HG03066 (cell line): Measurements from ENCODE around the gene MLLT1.

ENCODE experiments used
- ATAC-seq: cut with Tn5 transposase; IDR thresholded peaks from one replicate; pipeline ENCODE4 v1.9.1; 2021; ENCODE audit warnings: low read depth; ENCODE audit not compliant: unreplicated experiment

The MLLT1 gene

DNA sequence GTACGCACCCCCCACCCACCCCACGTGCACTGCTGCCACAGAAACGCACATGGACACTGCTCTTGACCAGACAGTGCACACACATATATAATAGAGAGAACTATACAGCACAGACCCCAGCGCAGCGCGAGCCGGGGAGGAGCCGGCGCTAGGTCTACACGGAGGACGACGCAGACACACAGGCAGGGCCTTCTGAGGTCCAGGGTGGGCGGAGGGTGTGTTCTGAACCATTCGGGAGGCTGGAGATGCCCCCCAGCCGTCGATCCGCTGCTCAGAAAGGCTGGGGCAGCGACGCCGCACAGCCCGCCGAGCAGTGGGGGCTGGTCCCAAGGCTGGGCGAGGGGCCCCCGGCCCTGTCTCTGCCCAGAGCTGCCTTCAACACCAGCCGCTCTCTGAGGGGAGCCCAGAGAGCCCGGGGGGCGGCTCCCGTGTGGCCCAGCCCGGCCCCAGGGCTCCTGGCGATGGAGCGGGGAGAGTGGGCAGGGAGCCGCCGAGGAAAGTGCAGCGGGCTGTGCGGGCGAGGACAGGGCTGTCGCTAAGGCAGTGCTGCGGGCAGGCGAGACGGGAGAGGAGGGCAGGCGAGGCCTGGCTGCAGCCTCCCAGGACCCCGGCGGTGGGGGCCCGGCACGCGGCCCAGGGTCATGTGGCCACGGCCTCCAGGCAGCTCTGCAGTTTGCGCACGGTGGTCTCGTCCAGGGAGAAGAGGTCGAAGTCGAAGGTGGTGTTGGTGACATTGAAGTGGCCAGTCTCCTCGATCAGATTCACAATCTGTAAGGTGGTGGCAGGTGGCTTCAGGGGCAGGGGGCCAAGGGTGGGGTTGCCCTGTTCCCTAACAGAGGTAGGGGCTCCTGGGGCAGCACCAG is 67.1 kb downstream of the MLLT1 start:
- ATAC-seq: no peak

DNA sequence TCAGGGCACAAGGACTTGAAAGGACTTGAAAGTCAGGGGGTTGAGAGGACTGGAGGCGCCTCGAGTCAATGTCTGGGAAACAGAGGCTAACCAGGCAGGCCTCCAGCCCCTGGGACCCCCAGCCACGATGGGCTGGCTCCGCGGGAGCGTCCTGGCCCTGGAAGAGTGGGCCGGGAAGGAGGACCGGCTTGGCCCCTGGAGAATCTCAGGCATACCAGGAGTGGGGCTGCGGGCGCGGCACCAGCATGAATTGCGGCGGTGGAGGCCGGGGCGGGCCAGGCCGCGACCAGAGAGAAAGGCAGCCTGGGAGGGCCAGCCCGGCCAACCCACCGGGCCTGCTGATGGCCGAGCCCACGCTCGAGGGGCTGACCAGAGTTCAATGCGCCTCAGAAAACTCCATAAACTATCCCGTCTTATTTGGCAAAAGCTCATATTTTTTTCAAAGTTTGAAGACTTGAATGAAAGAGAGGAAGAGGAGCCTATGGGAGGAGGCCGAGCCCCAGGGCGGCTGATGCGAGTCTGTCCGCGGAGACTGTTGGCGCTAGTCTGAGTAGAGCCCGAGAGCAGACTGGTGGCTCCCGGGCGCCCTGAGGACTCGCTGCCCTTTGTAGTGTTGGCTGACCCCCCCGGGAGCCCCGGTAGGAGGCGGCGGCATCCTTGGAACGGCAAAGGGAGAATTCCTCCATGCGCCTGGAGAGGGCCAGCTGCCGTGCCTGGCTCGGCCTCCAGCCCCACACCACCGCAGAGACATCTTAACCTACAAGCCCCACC is 68.0 kb downstream of the MLLT1 start:
- ATAC-seq: no peak

DNA sequence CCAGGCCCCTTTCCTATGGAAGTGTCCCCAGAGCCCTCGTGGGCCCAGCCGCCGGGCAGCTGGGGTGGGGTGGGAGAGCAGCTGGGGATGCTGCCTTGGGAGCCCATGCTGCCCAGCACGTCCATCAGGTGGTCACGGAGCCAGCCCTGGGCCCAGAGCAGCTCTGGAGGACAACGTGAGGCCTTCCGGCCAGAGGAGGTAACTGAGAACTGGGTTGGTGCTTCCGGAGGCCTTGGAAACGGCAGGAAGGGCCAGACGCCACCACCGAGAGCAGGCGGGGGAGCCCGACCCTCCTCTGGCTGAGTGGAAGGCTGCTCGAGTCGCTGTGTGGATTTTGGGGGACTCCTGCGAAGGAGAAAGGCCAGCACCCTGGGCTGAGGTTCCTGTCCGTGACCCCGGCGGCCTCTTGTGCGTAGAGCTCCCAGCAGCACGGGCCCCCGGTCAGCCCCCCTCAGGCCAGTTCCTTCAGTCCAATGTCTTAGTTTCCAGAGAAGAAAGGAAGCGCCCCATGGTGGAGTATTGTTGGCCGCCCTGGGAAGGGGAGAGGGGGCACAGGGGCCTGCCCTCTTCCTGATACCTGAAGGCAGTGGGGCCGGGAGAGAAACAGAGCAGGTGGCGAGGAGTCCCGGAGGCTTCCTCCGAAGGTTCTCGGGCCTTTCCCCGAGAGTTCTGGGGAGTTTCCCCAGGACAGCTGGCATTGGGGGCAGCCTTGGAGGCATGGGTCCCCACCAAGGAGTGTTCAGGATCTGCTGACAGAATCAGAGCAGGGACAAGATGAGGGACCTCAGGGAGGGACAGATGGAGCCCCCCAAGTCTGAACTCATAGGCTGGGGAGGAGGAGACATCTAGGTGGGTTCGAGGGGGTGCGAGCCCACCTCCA is 68.8 kb downstream of the MLLT1 start:
- ATAC-seq: no peak

DNA sequence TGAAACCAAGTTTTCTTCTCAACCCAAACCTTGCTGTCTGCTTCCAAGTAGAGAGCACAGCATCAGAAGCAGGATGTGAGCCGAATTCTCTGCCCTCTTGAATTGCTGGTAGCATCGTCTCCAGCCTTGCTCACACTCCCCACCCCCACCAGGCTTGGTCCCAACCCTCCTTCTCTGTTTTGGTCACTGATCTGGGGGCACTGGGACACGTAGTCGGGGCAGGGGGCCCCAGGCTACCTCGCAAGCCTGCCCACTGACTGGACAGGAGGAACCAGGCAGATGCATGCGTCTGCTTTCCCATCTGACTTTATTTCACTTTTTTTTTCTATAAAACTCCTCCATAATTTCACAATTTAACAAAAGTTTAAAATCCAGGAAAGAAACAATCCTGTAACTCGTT is 69.7 kb downstream of the MLLT1 start:
- ATAC-seq: no peak

DNA sequence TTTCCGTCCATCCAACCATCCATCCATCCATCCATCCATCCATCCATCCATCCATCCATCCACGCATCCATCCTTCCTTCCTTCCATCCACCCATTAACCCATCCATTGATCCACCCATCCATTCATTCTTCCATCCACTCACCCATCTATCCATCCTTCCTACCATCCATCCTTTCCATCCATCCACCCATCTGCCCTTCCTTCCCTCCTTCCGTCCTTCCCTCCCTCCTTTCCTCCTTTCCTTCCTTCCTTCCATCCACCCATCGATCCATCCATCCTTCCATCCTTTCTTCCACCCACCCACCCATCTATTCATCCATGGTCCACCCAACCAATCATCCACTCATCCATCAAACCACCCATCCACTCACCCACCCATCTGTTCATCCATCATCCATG is 70.1 kb downstream of the MLLT1 start:
- no peak for ATAC-seq

DNA sequence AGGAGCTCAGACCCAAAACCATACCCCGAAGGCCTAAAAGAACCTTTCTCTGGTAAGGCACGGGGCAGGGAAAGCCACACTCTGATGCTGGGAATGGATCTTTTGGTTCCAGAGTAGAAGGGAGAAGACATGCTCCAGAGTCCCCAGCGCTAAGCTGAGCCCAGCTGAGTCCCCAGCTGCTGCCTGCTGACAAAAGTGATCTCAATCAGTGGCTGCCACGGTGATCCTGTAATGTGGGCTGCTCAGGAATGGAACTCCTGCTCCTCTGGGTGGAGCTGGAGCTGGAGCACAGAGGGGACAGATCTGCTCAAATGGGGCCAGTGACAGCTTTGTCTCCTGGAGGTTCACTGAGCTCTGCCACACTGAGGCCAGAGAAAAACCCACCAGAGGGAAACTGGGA is 70.5 kb downstream of the MLLT1 start:
- no peak for ATAC-seq

DNA sequence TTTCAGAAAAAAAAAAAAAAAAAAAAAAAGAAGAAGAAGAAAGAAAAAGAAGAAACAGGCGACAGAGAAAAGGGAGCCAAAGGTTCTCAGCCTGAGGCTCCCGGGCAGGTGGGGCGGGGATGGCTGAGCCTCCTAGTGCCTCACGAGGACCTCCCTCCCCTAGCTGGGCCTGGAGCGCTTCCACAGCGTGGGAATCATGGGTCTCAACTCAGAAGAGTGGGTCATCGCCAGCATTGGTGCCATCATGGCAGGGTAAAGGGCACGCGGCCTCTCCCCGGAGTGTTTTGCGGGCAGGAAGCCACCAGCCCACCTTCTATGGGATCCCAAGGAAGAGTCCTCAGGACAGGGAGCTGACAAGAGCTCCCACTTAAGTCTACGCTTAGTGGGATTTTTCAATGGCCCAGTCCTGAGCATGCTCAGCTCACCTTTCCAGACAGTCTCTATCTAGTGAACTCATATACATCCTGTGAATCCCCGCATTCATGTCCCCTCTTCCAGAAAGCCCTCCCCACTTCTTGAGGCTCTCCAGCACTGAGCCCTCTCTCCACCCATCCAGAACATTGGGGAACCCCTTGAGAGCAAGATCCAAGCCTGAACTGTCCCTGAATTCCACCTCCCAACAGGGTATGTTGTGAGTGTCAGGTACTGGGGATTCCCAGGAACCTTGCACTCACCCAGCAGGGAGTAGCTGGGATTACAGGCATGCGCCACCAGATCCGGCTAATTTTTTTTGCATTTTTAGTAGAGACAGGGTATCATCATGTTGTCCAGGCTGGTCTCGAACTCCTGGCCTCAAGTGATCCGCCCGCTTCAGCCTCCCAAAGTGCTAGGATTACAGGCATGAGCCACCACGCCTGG is 74.7 kb downstream of the MLLT1 start:
- ATAC-seq: no peak

DNA sequence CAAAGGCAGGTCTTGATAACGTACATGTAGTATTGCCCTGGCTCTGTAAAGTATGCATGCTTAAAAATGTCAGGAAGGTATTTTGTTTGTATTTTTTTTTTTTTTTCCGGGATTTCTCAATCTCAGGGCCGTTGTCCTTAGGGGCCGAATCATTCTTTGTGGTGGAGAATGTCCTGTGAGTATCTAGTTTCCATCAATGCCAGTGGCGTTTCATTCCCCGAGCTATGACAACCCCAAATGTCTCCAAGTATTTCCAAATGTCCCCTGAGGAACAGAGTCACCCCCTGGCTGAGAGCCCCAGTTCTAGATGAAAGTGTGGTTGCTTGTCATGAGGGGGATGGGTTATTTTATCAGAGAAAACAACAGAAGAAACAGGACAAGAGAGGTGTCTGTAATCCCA is 75.6 kb downstream of the MLLT1 start:
- no peak for ATAC-seq

DNA sequence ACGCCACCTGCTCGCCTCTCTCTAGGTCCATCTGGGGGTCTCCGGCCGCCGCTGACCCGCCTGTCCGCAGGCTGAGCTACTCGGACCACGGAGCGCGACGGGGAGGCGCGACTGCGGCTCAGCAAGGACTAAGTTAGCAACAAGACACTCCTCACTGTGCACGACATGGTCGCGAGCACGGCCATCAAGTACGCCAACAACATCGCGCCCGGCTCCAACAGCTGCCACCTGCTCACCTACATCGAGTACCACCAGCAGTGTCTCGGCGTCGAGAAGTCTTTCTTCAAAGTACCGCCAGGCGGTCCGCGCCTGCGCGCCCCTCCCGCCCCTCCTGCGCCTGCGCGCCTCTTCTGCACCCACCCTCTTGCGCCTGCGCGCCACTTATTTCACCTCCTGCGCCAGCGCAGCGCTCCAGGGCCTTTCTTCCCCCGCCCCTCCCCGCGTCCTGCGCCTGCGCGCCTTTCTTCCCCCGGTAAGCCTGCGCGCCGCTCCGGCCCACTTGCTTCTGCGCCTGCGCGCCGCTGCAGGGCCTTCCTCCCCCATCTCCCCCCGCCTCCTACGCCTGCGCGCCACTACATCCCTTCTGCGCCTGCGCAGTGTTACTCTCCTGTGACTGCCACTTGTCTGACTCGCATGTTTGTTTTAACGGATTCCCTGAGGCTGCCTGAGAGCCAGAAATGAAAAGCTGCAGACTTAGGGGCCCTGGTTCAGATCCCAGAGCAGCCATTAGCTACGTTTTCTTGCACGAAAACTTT is 80.4 kb downstream of the MLLT1 start:
- ATAC-seq: peak; percentile 79

DNA sequence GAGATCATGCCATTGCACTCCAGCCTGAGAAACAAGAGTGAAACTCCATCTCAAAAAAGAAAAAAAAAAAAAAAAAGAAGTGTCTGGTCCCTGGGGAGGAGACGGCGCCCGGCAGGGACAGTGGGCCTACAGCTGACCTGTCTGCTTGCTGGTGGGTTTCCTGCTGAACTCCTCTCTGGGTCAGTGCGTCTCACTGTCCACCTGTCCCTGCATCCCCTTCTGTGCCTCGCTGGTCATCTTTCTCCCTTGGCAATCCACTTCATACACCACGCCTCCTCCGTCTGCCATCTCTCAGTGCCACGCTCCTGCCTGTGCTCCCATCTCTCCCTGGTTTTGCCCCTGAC is 80.9 kb downstream of the MLLT1 start:
- no peak for ATAC-seq

DNA sequence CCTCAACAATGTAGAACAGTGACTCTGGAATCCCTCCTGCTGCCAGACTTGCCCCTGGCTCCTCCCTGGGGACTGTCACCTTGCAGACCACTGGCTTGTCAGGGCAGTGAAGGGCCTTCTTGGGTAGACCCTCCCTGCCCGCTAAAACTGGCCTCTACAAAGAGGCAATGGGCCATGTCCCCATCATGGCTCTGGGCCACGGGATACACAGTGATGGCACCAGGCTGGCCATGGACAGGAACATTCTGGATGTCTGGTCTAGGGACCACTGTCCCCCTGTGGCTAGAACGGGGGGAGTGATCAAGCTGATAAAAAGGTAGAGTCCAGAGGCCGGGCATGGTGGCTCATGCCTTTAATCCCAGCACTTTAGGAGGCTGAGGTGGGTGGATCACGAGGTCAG is 83.4 kb downstream of the MLLT1 start:
- no peak for ATAC-seq

DNA sequence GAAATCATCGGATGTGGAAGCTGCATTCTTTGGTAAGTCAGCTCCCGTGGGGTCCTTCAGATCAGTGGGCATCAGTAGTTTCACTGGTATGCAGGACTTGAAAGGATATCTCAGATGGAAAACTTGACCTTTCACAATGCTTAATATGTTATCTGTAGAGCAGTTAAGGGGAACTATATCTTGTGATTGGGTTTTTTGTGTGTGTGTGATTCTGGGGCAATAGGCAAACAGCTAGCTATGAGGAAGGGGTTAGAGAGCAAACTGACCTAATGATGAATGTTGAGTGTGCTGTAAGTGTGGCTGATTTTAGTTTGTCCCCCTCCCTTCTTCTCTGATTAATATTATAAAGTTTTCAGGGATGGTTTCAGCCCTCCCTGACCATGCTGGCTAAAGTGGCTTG is 91.0 kb downstream of the MLLT1 start:
- no peak for ATAC-seq

DNA sequence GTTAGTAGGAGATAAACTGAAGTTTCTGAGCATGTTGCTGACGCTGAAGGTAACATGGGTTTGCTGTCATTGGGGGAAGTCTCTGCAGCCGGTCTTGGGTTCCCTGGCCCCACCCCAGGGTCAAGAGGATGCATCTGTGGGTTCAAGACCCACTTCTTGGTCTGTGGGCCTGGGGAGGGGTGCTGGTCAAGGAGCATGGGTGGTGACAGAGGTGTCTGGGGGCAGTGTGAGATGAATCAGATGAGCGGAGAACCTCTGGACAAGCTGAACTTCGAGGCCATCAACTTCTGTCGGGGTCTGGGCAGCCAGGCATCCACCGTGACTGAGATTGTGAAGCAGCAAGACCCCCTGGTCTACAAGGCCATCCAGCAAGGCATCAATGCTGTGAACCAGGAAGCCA is 92.4 kb downstream of the MLLT1 start:
- ATAC-seq: no peak

DNA sequence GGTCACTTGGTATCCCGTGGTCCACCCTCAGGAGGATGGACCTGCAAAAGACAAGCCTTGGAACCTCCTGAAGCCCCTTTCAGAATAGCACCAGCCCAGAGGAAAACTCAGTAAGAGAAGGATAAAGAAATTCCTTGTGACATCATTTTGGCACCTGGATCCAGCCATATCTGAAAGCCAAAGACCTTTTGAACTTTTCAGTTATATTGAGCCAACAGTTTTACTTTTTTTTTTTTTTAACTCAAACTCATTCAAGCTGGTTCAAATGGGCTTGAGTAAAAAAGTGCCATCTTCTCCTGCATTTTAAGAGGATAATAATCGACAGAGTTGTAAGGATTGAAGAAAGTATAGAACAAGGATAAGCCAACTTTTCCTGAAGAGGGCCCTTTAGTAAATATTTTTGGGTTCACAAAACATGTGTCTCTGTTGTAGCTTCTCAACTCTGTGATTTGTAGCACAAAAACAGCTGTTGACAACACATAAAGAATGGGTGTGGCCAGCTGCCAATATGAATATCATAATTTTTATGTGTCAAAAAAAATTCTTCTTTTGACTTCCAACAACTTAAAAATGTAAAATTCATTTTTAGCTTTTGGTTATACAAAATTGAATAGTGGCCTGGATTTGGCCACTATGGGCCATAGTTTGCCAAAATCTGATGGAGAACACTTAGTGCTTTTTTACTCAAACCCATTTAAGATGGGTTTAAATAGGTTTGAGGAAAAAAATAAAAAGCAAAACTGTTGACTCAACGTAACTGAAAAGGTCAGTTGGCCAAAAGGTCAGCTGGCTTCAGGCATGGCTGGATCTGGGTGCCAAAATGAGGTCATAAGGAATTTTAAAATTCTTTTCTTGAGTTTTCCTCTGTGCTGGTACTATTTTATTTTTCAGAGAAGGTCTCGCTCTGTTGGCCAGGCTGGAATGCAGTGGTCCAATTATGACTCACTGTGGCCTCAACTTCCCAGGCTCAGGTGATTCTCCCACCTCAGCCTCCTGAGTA is 93.6 kb downstream of the MLLT1 start:
- no peak for ATAC-seq

DNA sequence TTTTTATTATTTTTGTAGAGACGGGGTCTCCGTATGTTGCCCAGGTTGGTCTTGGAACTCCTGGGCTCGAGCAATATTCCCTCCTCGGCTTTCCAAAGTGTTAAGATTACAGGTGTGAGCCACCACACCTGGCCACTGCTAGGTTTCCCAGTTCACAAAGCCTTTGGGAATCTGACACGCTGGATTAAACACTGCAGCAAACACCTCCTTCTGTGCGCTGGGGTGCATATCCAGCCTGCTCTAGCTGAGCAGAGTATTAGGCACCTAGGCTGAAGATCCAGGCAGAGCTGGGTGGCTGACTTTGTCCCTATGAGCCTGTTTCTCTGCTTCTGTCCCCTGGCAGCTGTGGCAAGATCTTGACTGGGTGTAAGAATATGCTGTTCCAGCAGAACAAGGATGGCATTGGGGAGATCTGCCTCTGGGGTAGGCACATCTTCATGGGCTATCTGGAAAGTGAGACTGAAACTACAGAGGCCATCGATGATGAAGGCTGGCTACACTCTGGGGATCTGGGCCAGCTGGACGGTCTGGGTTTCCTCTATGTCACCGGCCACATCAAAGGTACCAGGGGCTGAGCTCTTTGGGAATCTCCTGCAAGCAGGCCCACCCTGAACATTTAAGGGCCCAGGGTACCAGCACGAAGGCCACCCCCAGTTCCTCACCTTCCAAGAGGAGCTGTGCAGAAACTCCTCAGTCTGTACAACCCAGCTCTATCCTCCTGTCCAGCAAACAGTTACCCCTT is 94.5 kb downstream of the MLLT1 start:
- ATAC-seq: no peak

DNA sequence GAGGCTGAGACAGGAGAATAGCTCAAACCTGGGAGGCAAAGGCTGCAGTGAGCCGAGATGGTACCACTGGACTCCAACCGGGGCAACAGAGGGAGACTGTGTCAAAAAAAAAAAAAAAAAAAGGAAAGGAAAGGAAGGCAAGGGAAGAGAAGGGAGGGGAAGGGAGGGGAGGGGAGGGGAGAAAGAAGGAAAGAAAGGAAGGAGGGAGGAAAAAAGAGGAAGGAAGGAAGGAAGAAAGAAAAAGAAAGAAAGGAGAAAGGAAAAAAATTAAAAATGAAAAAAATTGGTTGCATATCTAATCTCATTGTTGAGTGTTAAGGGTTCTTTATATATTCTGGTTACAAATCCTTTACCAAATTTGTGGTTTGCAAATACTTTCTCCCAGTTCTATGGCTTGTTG is 98.7 kb downstream of the MLLT1 start:
- ATAC-seq: no peak

DNA sequence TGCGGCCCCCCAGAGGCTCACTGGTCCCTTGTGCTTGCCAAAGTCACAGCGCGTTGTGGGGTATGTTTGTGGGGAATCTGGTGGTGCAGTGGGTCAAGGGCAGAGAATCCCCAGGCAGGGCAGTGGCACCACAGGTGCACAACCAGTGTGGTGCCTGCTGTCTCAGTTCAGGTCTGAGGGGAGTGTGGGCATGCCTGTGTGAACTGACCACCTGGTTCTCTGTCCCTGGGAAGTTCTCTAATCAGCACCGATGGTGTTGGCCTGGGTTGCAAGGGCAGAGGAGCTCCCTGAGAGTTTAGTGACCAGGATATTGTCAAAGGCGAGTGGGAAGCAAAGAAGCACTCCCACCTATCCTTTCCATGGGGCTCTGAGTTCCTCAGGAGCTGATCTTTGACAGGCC is 106.6 kb downstream of the MLLT1 start:
- ATAC-seq: no peak
